K562 (cell line): ENCODE data around the gene PPP3R2. TPM values are rescaled to one million over a fixed set of nuclear protein-coding genes. Genes with fewer than 3 reads are reported as not detected.

ENCODE experiments used
- ATAC-seq: fragments of 200-7000 bp; cut with Tn5 transposase; 3 replicates; pipeline ENCODE4 v1.9.1; 2020; ENCODE audit warnings: moderate library complexity
- BruUV-seq: library from RNA; stranded (reverse); fragments of 400-500 nt; replicated peaks from 2 replicates; lab custom pipeline; 2021; lab: Mats Ljungman, UMichigan
- CTCF ChIA-PET: fragments of 300-600 bp; formaldehyde crosslinking; extraction: SDS; loops from one replicate; lab custom pipeline; 2021; ENCODE audit warnings: low intra/inter-chr PET ratio; lab: Yijun Ruan, JAX
- POLR2A ChIA-PET: fragments of 300-600, 350-650 bp; sonication (Branson Sonifier 250); formaldehyde crosslinking; extraction: SDS; loops from one replicate; lab custom pipeline; 2021; ENCODE audit warnings: antibody characterized with exemption, inconsistent platforms; lab: Yijun Ruan, JAX
- DNase-seq, 4 experiments: peaks; one replicate each; pipeline versions ENCODE4 v3.0.0 to v3.0.0-alpha.2; 2011 to 2018; ENCODE audit warnings: low spot score in 3 of 4, mixed read lengths in 3 of 4; ENCODE audit errors: extremely low read depth in 1 of 4
- FAIRE-seq: peaks from 2 replicates; lab custom pipeline; 2011; peaks lifted over from hg19 to GRCh38; lab: Jason Lieb, UNC
- H2AFZ ChIP-seq: 2 replicates; pipeline ENCODE4 v1.6.0; 2011; ENCODE audit warnings: low read depth, low read length, control low read depth, inconsistent platforms
- H3K27ac ChIP-seq: fragments of 200-600 bp; 3 replicates; pipeline ENCODE4 v1.8.0; 2011; ENCODE audit warnings: low read depth, mild to moderate bottlenecking, control low read depth, inconsistent platforms, low read length, moderate library complexity, mixed read lengths; ENCODE audit errors: extremely low read depth
- H3K27me3 ChIP-seq, 2 experiments: fragments of 300-600 bp in 1 of 2; 2 replicates in 1 of 2; 3 replicates in 1 of 2; pipeline versions ENCODE4 v1.6.0 to v1.8.0; 2011; ENCODE audit warnings: inconsistent platforms in 2 of 2, low read length in 2 of 2, mild to moderate bottlenecking in 1 of 2, mixed read lengths in 1 of 2, moderate library complexity in 1 of 2; ENCODE audit not compliant: control insufficient read depth in 2 of 2, insufficient read depth in 2 of 2
- H3K36me3 ChIP-seq: fragments of 300-600 bp; 3 replicates; pipeline ENCODE4 v1.8.0; 2011; ENCODE audit warnings: mild to moderate bottlenecking, low read length, inconsistent platforms; ENCODE audit not compliant: control insufficient read depth, insufficient read depth
- H3K4me1 ChIP-seq, 2 experiments: fragments of 200-600 bp in 1 of 2; replicated peaks in 1 of 2; 2 replicates in 1 of 2; 3 replicates in 1 of 2; pipeline versions ENCODE4 v1.5.1 to v1.8.0; 2011; ENCODE audit warnings: inconsistent platforms in 2 of 2, low read length in 2 of 2, mild to moderate bottlenecking in 1 of 2, mixed read lengths in 1 of 2, moderate library complexity in 1 of 2; ENCODE audit not compliant: control insufficient read depth in 2 of 2, insufficient read depth in 2 of 2
- H3K4me2 ChIP-seq: 2 replicates; pipeline ENCODE4 v1.6.1; 2011; ENCODE audit warnings: low read length, control low read depth, inconsistent platforms, mixed read lengths; ENCODE audit not compliant: insufficient read depth
- H3K4me3 ChIP-seq: fragments of 200-600 bp; sonication (generic), shearing (Covaris generic); 2 replicates; pipeline ENCODE4 v1.5.1; 2016; ENCODE audit warnings: control low read depth, inconsistent platforms
- H3K79me2 ChIP-seq: fragments of 200-600 bp; 3 replicates; pipeline ENCODE4 v1.8.0; 2011; ENCODE audit warnings: low read length, inconsistent platforms; ENCODE audit not compliant: control insufficient read depth, insufficient read depth
- H3K9ac ChIP-seq, 2 experiments: 2 replicates each; pipeline versions ENCODE4 v1.6.0 to v1.6.1; 2011; ENCODE audit warnings: low read depth in 2 of 2, low read length in 2 of 2, control low read depth in 1 of 2, inconsistent platforms in 1 of 2, mild to moderate bottlenecking in 1 of 2, mixed read lengths in 1 of 2; ENCODE audit not compliant: insufficient read depth in 1 of 2
- H3K9me1 ChIP-seq: one replicate; pipeline ENCODE4 v1.6.0; 2011; ENCODE audit warnings: inconsistent platforms, mild to moderate bottlenecking, low read length, moderate library complexity; ENCODE audit not compliant: control insufficient read depth, insufficient read depth
- H3K9me3 ChIP-seq: replicated peaks from 2 replicates; pipeline ENCODE4 v1.5.1; 2011; ENCODE audit warnings: low read depth, low read length, inconsistent platforms; ENCODE audit not compliant: control insufficient read depth, insufficient read depth
- H4K20me1 ChIP-seq: replicated peaks from 2 replicates; pipeline ENCODE4 v1.6.1; 2011; ENCODE audit warnings: low read length, inconsistent platforms, mixed read lengths; ENCODE audit not compliant: control insufficient read depth, insufficient read depth
- CXXC5 ChIP-seq: fragments of 250-450 bp; sonication (Bioruptor Pico); IDR thresholded peaks from 2 replicates; pipeline ENCODE4 v1.8.0; 2022; ENCODE audit warnings: inconsistent platforms, mild to moderate bottlenecking, moderate library complexity
- E4F1 ChIP-seq: fragments of 250-450 bp; sonication (Bioruptor Pico); IDR thresholded peaks from 2 replicates; pipeline ENCODE4 v1.5.0; 2021; ENCODE audit warnings: mild to moderate bottlenecking, borderline replicate concordance
- HMG20B ChIP-seq: fragments of 250-450 bp; sonication (Bioruptor Pico); IDR thresholded peaks from 2 replicates; pipeline ENCODE4 v1.5.0; 2021; ENCODE audit warnings: mild to moderate bottlenecking
- KAT2B ChIP-seq: IDR thresholded peaks from one replicate; pipeline ENCODE4 v1.6.1; 2012; ENCODE audit warnings: low read depth, mild to moderate bottlenecking, control low read depth, inconsistent platforms, low read length, moderate library complexity
- NFXL1 ChIP-seq: fragments of 450-650 bp; formaldehyde crosslinking; IDR thresholded peaks from 2 replicates; pipeline ENCODE4 v1.4.0; 2021; ENCODE audit warnings: mild to moderate bottlenecking
- NR4A1 ChIP-seq, 2 experiments: fragments of 250-450 bp in 1 of 2; fragments of 450-650 bp in 1 of 2; sonication (Bioruptor Pico) in 1 of 2; IDR thresholded peaks; 2 replicates each; pipeline versions ENCODE4 v1.4.0 to v1.6.1; 2016 to 2020; ENCODE audit warnings: mild to moderate bottlenecking in 2 of 2, missing compliant biosample characterization in 1 of 2, missing genetic modification characterization in 1 of 2, moderate library complexity in 1 of 2
- POLR2H ChIP-seq: IDR thresholded peaks from 2 replicates; pipeline ENCODE4 v1.6.1; 2016; ENCODE audit warnings: missing genetic modification characterization, low read depth, mild to moderate bottlenecking, control low read depth, missing compliant biosample characterization, moderate library complexity
- ZBTB43 ChIP-seq: sonication (generic); formaldehyde crosslinking; IDR thresholded peaks from 2 replicates; pipeline ENCODE4 v1.8.0; 2023; ENCODE audit warnings: mild to moderate bottlenecking, missing genetic modification reagents
- ZFP30 ChIP-seq: fragments of 250-450 bp; sonication (Bioruptor Pico); IDR thresholded peaks from 2 replicates; pipeline ENCODE4 v1.8.0; 2022; ENCODE audit warnings: moderate library complexity, mild to moderate bottlenecking, inconsistent platforms, borderline replicate concordance
- ZNF253 ChIP-seq: fragments of 250-450 bp; sonication (Bioruptor Pico); conservative IDR thresholded peaks from 2 replicates; pipeline ENCODE4 v1.6.1; 2021; ENCODE audit warnings: mild to moderate bottlenecking
- ZNF431 ChIP-seq: sonication (generic); formaldehyde crosslinking; IDR thresholded peaks from 2 replicates; pipeline ENCODE4 v1.8.0; 2022; ENCODE audit warnings: mild to moderate bottlenecking, missing genetic modification reagents
- ZNF518B ChIP-seq: fragments of 250-450 bp; sonication (Bioruptor Pico); IDR thresholded peaks from 2 replicates; pipeline ENCODE4 v1.5.0; 2021; ENCODE audit warnings: mild to moderate bottlenecking, moderate library complexity
- in situ Hi-C: fragments of 300-500 bp; cut with MboI; formaldehyde crosslinking; loops from 4 replicates; pipeline ENCODE4 v1.15.0; 2018; ENCODE audit warnings: inconsistent platforms, mixed read lengths
- intact Hi-C: fragments of 100-400 bp; cut with micrococcal nuclease; formaldehyde crosslinking; loops from 2 replicates; pipeline ENCODE4 v1.14.2; 2022
- polyA plus RNA-seq, 8 experiments: library from polyadenylated mRNA; depleted of rRNA in 4 of 8; stranded (reverse) in 5 of 8; unstranded in 3 of 8; fragments of >200 nt; fragmentation: Nextera tagmentation in 2 of 8; fragmentation: Illumina TruSeq in 1 of 8; extraction: Ambion mirVana in 2 of 8; extraction: Trizol in 1 of 8; gene quantifications; 2 replicates each; pipeline versions ENCODE4 v1.2.1 to v1.2.3, GENCODE V29; 2011 to 2014; ENCODE audit warnings: inconsistent platforms in 1 of 8, missing spikeins in 1 of 8
- total RNA-seq, 7 experiments: library from RNA; depleted of rRNA in 6 of 7; stranded (reverse); fragments of >200 nt in 6 of 7; fragmentation: Illumina TruSeq in 2 of 7; extraction: Trizol in 2 of 7; gene quantifications; 2 replicates each; pipeline versions ENCODE4 v1.2.1 to v1.2.3, GENCODE V29; 2011 to 2021; ENCODE audit warnings: low replicate concordance in 1 of 7

Gene PPP3R2
- total and polyA plus RNA-seq, 9 of the 15 experiments (the other 6 are each of a cell fraction or from before 2014, with no cell fraction given), result not detected

- intact Hi-C loops, result no loop called here
- Histone ChIP-seq H3K79me2 (no peaks in the 10 kb centered on the region), H3K9ac (no peak overlapping the region), H3K4me2 (no peak overlapping the region), H4K20me1 (no peaks in the 10 kb centered on the region), H3K9me1 (no peaks in the 10 kb centered on the region), H3K27ac (no peak overlapping the region), H3K9me3 (no peaks in the 10 kb centered on the region), H3K4me1 (0 out of 5 replicates have a peak, but pooled peaks cover 0 to 3% of the 10 kb centered on the region in 2 experiments), H3K4me3 (no peak overlapping the region), H3K27me3 (peaks cover 9 to 18% of the 10 kb centered on the region in 2 experiments), H3K36me3 (no peaks in the 10 kb centered on the region), H2AFZ (no peak overlapping the region)
- no peak for FAIRE-seq
- no peak for ATAC-seq
- DNase-seq, result no peak
- in situ Hi-C loops, result no loop called here
- ChIA-PET POLR2A (no interaction called here), CTCF (no interaction called here)
- TF ChIP-seq ZBTB43 (no peak), KAT2B (no peak), NFXL1 (no peak), NR4A1 (CRISPR knock-in tag; IDR thresholded peaks at IDR 0.05) (no peak), NR4A1 (tag; IDR thresholded peaks at IDR 0.05) (no peak), ZNF518B (CRISPR knock-in tag) (no peak), E4F1 (CRISPR knock-in tag) (no peak), POLR2H (tag) (no peak), ZNF253 (CRISPR knock-in tag) (no peak), HMG20B (CRISPR knock-in tag) (no peak), CXXC5 (CRISPR knock-in tag) (no peak), ZFP30 (CRISPR knock-in tag) (no peak), ZNF431 (CRISPR knock-in tag) (no peak)
- BruUV-seq, result no TSS peak
These were observed 2.0 kb downstream of the PPP3R2 start for GRCh38 chr9:101592788-101593187.
